ENCODE results near the gene PTMS.

DNA sequence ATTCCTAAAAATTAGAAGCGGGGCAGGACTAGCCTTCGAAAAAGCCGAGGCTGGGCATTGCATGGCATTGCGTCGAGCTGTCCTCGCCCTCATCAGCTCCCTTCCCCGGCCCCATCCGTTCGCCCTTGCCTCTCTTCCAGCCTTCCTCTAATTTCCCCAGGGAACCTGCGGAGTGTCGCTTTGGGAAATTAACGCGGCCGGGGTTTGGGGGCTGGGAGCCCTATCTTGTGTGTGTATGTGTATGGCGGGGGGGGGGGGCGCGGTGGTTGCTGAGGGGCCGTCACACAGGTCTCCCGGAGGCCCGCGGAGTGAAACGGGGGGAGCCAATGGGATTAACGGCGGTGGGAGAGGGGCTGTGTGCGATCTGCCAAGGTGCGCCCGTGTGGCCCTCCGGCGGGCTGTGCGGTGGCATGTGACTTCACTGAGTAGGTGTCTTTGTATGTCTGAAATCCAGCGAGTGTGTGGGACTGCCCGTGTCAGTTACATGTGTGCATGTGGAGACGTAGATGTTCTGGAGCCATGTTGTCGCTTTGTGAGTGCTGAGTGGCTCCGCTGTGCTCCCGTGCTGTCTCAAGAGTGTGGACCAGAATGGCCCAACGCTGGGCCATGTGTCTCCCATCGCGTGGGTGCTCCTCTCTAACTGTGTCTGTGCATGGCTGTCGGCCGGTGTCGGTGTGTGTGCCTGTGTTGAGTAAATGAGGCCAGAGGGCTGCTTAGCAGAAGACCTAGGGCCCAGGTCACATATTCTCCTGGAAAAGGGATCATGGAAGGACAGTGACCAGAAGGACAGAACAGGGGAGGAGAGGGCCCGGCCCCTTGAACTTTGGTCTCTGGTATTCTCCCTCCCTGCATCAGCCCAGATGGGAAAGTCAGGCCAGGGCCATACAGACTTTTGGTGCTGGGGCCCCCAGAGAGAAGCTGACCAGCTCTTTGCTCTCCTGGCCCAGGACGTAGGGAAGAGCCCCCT, 1.5 kb downstream of the PTMS start:
- TF ChIP-seq CTCF (IDR thresholded peaks at IDR 0.05): no peak
- TF ChIP-seq POLR2A (IDR thresholded peaks at IDR 0.05): no peak
